Endothelial cell of umbilical vein (primary cell): ENCODE measurements around the gene MAS1L. TPM values are rescaled to one million over a fixed set of nuclear protein-coding genes. Genes with fewer than 3 reads are reported as not detected.

Experiments
- BruUV-seq: library from RNA; stranded (reverse); fragments of 400-500 nt; replicated peaks from 2 replicates; lab custom pipeline; 2021; lab: Mats Ljungman, UMichigan
- CTCF ChIA-PET: fragments of 300-600, 350-600 bp; sonication (Branson Sonifier 250); formaldehyde crosslinking; loops from one replicate; lab custom pipeline; 2021; ENCODE audit warnings: antibody characterized with exemption, inconsistent platforms; lab: Charles Lee
- POLR2A ChIA-PET: fragments of 300-600, 350-600 bp; sonication (Branson Sonifier 250); formaldehyde crosslinking; loops from one replicate; lab custom pipeline; 2021; ENCODE audit warnings: antibody characterized with exemption, inconsistent platforms; lab: Charles Lee
- DNase-seq: peaks from one replicate; pipeline ENCODE4 v3.0.0-alpha.2; 2011; ENCODE audit warnings: low read depth, low spot score
- FAIRE-seq: peaks from 2 replicates; lab custom pipeline; 2011; peaks lifted over from hg19 to GRCh38; lab: Jason Lieb, UNC
- H2AFZ ChIP-seq: 2 replicates; pipeline ENCODE4 v1.6.0; 2012; ENCODE audit warnings: low read depth, low read length, control low read depth, inconsistent platforms
- H3K27ac ChIP-seq: 2 replicates; pipeline ENCODE4 v1.5.1; 2011; ENCODE audit warnings: low read depth, mild to moderate bottlenecking, control low read depth, low read length, moderate library complexity; ENCODE audit not compliant: insufficient read depth
- H3K27me3 ChIP-seq, 2 experiments: 2 replicates each; pipeline versions ENCODE4 v1.6.0 to v1.6.1; 2011; ENCODE audit warnings: low read length in 2 of 2, mixed read lengths in 1 of 2; ENCODE audit not compliant: control insufficient read depth in 2 of 2, insufficient read depth in 2 of 2
- H3K36me3 ChIP-seq, 2 experiments: 2 replicates in 1 of 2; 3 replicates in 1 of 2; pipeline ENCODE4 v1.5.1; 2011; ENCODE audit warnings: low read length in 2 of 2, mild to moderate bottlenecking in 1 of 2, moderate library complexity in 1 of 2; ENCODE audit not compliant: control insufficient read depth in 2 of 2, insufficient read depth in 2 of 2; ENCODE audit errors: extremely low read depth in 1 of 2
- H3K4me1 ChIP-seq: 3 replicates; pipeline ENCODE4 v1.5.1; 2011; ENCODE audit warnings: mild to moderate bottlenecking, low read length; ENCODE audit not compliant: control insufficient read depth, insufficient read depth; ENCODE audit errors: extremely low read depth
- H3K4me2 ChIP-seq: 2 replicates; pipeline ENCODE4 v1.6.1; 2011; ENCODE audit warnings: low read length, control low read depth, mixed read lengths; ENCODE audit not compliant: insufficient read depth
- H3K4me3 ChIP-seq, 3 experiments: fragments of 200-600 bp in 1 of 3; sonication (generic), shearing (Covaris generic) in 1 of 3; replicated peaks in 1 of 3; 2 replicates each; pipeline ENCODE4 v1.5.1; 2011 to 2016; ENCODE audit warnings: control low read depth in 3 of 3, low read length in 3 of 3, mild to moderate bottlenecking in 2 of 3, inconsistent platforms in 1 of 3, low read depth in 1 of 3, moderate library complexity in 1 of 3; ENCODE audit not compliant: insufficient read depth in 1 of 3
- H3K79me2 ChIP-seq: 2 replicates; pipeline ENCODE4 v1.6.0; 2012; ENCODE audit warnings: low read length, inconsistent platforms; ENCODE audit not compliant: control insufficient read depth, insufficient read depth
- H3K9ac ChIP-seq: replicated peaks from 2 replicates; pipeline ENCODE3; 2011; ENCODE audit warnings: low read length, control low read depth; ENCODE audit not compliant: insufficient read depth; ENCODE audit errors: extremely low read depth
- H3K9me1 ChIP-seq: replicated peaks from 3 replicates; pipeline ENCODE4 v1.6.0; 2011; ENCODE audit warnings: mild to moderate bottlenecking, low read length; ENCODE audit not compliant: control insufficient read depth, insufficient read depth; ENCODE audit errors: extremely low read depth
- H3K9me3 ChIP-seq: replicated peaks from 2 replicates; pipeline ENCODE4 v1.5.1; 2012; ENCODE audit warnings: low read length, inconsistent platforms; ENCODE audit not compliant: control insufficient read depth, insufficient read depth
- H4K20me1 ChIP-seq: replicated peaks from 2 replicates; pipeline ENCODE3; 2011; ENCODE audit warnings: mild to moderate bottlenecking, low read length; ENCODE audit not compliant: control insufficient read depth, insufficient read depth; ENCODE audit errors: extremely low read depth
- EZH2 ChIP-seq: IDR thresholded peaks from 2 replicates; pipeline ENCODE4 v1.6.1; 2012; ENCODE audit warnings: borderline replicate concordance, low read depth, mild to moderate bottlenecking, moderate library complexity, low read length, inconsistent platforms; ENCODE audit not compliant: severe bottlenecking
- FOS ChIP-seq: IDR thresholded peaks from 2 replicates; pipeline ENCODE4 v1.6.1; 2011; ENCODE audit warnings: mild to moderate bottlenecking, low read length, moderate library complexity, borderline replicate concordance; ENCODE audit not compliant: insufficient read depth
- GATA2 ChIP-seq: IDR thresholded peaks from 2 replicates; pipeline ENCODE4 v1.7.0; 2011; ENCODE audit warnings: low read depth, mild to moderate bottlenecking, moderate library complexity, mixed read lengths, low read length; ENCODE audit not compliant: insufficient read length, insufficient read depth
- JUN ChIP-seq: IDR thresholded peaks from 2 replicates; pipeline ENCODE4 v1.6.1; 2011; ENCODE audit warnings: borderline replicate concordance, low read depth; ENCODE audit not compliant: insufficient read length, insufficient read depth
- MYC ChIP-seq: IDR thresholded peaks from one replicate; pipeline ENCODE4 v1.6.1; 2011; ENCODE audit warnings: mild to moderate bottlenecking, low read depth, low read length
- POLR2A ChIP-seq: IDR thresholded peaks from 2 replicates; pipeline ENCODE4 v1.6.1; 2012; ENCODE audit warnings: low read depth, mild to moderate bottlenecking, control low read depth, low read length
- POLR2AphosphoS5 ChIP-seq: IDR thresholded peaks from 2 replicates; pipeline ENCODE4 v1.6.1; 2012; ENCODE audit warnings: low read depth, mild to moderate bottlenecking, control low read depth, low read length, moderate library complexity; ENCODE audit not compliant: insufficient read depth
- dilution Hi-C: fragments of 300-500 bp; cut with MboI; formaldehyde crosslinking; loops from one replicate; pipeline ENCODE4 v1.15.0; 2019; ENCODE audit warnings: low sequenced_read_pairs; ENCODE audit not compliant: extremely low pct_ligation_motif_present
- intact Hi-C: fragments of 100-400 bp; cut with micrococcal nuclease; formaldehyde crosslinking; loops from one replicate; pipeline ENCODE4 v1.10.0; 2022
- polyA plus RNA-seq, 4 experiments: library from polyadenylated mRNA; depleted of rRNA in 3 of 4; stranded (reverse) in 3 of 4; unstranded in 1 of 4; fragments of >200 nt; gene quantifications; 2 replicates each; pipeline versions ENCODE4 v1.2.1 to v1.2.3, GENCODE V29; 2011 to 2012; ENCODE audit warnings: missing spikeins in 1 of 4
- total RNA-seq: library from RNA; stranded (reverse); gene quantifications from 2 replicates; pipeline ENCODE4 v1.2.3, GENCODE V29; 2021
- TF ChIP-seq, protein P1 (sequence below), 2 donors: IDR thresholded peaks; 1 replicate in 1 of 2; 2 replicates in 1 of 2; pipeline ENCODE4 v1.5.1; 2011; ENCODE audit warnings: low read length in 2 of 2, mild to moderate bottlenecking in 2 of 2, moderate library complexity in 2 of 2, control low read depth in 1 of 2, inconsistent platforms in 1 of 2, low read depth in 1 of 2; ENCODE audit not compliant: insufficient read depth in 1 of 2; ENCODE audit errors: extremely low read depth in 1 of 2
- TF ChIP-seq, protein P2 (sequence below): IDR thresholded peaks from 2 replicates; pipeline ENCODE4 v1.6.1; 2011; ENCODE audit not compliant: insufficient read depth, insufficient read length

The MAS1L gene
- total and polyA plus RNA-seq, 2 donors (not counting 3 experiments of a cell fraction or from before 2014, with no cell fraction given): not detected

DNA sequence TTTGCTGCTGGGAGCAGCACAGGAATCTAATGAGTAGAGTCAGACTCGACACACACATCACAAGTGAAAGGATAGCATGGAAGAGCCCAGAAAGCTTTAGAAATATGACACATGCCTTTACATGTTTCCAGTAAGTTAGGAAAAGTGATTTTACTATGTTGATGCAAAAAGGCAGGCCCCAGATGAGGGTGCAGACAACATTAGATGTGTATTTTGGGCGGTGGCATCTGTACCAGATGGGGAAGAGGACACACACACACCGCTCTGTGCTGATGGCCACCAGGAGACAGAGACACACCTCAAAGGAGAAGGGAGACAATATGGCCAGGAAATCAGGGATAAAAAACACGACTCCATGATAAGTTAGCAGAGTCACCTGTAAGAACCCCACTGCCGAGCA is 625 bp downstream of the MAS1L start:
- no peak for DNase-seq
- H3K4me2 ChIP-seq: no peak overlapping the region
- dilution Hi-C loops: no loop called here
- no peaks in the 10 kb centered on the region for H3K4me1 ChIP-seq
- no peak for FAIRE-seq
- no peaks in the 10 kb centered on the region for H3K36me3 ChIP-seq
- H3K9ac ChIP-seq: no peak overlapping the region
- H3K4me3 ChIP-seq: no peak overlapping the region
- no peak for TF ChIP-seq GATA2
- TF ChIP-seq MYC: no peak
- no peak for TF ChIP-seq FOS
- no peak for TF ChIP-seq JUN
- TF ChIP-seq POLR2AphosphoS5: no peak
- TF ChIP-seq EZH2: no peak
- TF ChIP-seq, protein P1, sequence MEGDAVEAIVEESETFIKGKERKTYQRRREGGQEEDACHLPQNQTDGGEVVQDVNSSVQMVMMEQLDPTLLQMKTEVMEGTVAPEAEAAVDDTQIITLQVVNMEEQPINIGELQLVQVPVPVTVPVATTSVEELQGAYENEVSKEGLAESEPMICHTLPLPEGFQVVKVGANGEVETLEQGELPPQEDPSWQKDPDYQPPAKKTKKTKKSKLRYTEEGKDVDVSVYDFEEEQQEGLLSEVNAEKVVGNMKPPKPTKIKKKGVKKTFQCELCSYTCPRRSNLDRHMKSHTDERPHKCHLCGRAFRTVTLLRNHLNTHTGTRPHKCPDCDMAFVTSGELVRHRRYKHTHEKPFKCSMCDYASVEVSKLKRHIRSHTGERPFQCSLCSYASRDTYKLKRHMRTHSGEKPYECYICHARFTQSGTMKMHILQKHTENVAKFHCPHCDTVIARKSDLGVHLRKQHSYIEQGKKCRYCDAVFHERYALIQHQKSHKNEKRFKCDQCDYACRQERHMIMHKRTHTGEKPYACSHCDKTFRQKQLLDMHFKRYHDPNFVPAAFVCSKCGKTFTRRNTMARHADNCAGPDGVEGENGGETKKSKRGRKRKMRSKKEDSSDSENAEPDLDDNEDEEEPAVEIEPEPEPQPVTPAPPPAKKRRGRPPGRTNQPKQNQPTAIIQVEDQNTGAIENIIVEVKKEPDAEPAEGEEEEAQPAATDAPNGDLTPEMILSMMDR (IDR thresholded peaks at IDR 0.05; ENCODE audit: extremely low read depth in 1 of 2, insufficient read depth in 1 of 2, low read depth in 1 of 2, low read length in 2 of 2): no peak
- TF ChIP-seq POLR2A: no peak
- TF ChIP-seq, protein P2, sequence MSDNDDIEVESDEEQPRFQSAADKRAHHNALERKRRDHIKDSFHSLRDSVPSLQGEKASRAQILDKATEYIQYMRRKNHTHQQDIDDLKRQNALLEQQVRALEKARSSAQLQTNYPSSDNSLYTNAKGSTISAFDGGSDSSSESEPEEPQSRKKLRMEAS: no peak
- H3K9me3 ChIP-seq: no peaks in the 10 kb centered on the region
- no peaks in the 10 kb centered on the region for H3K9me1 ChIP-seq
- no peaks in the 10 kb centered on the region for H3K27me3 ChIP-seq
- intact Hi-C loops: no loop called here
- H3K79me2 ChIP-seq: no peaks in the 10 kb centered on the region
- H3K27ac ChIP-seq: no peak overlapping the region
- H4K20me1 ChIP-seq: no peaks in the 10 kb centered on the region
- no TSS peak for BruUV-seq
- ChIA-PET CTCF (no interaction called here), POLR2A (no interaction called here)
- no peak overlapping the region for H2AFZ ChIP-seq
